K562 (cell line): ENCODE measurements around the gene NDUFAB1. TPM values are rescaled to one million over a fixed set of nuclear protein-coding genes. Genes with fewer than 3 reads are reported as not detected.

Experiments used
- ATAC-seq: fragments of 200-7000 bp; cut with Tn5 transposase; 3 replicates; pipeline ENCODE4 v1.9.1; 2020; ENCODE audit warnings: moderate library complexity
- BruUV-seq: library from RNA; stranded (reverse); fragments of 400-500 nt; replicated peaks from 2 replicates; lab custom pipeline; 2021; lab: Mats Ljungman, UMichigan
- CTCF ChIA-PET: fragments of 300-600 bp; formaldehyde crosslinking; extraction: SDS; loops from one replicate; lab custom pipeline; 2021; ENCODE audit warnings: low intra/inter-chr PET ratio; lab: Yijun Ruan, JAX
- POLR2A ChIA-PET: fragments of 300-600, 350-650 bp; sonication (Branson Sonifier 250); formaldehyde crosslinking; extraction: SDS; loops from one replicate; lab custom pipeline; 2021; ENCODE audit warnings: antibody characterized with exemption, inconsistent platforms; lab: Yijun Ruan, JAX
- DNase-seq, 4 experiments: peaks; one replicate each; pipeline versions ENCODE4 v3.0.0 to v3.0.0-alpha.2; 2011 to 2018; ENCODE audit warnings: low spot score in 3 of 4, mixed read lengths in 3 of 4; ENCODE audit errors: extremely low read depth in 1 of 4
- FAIRE-seq: peaks from 2 replicates; lab custom pipeline; 2011; peaks lifted over from hg19 to GRCh38; lab: Jason Lieb, UNC
- H2AFZ ChIP-seq: 2 replicates; pipeline ENCODE4 v1.6.0; 2011; ENCODE audit warnings: low read depth, low read length, control low read depth, inconsistent platforms
- H3K27ac ChIP-seq: fragments of 200-600 bp; 3 replicates; pipeline ENCODE4 v1.8.0; 2011; ENCODE audit warnings: low read depth, mild to moderate bottlenecking, control low read depth, inconsistent platforms, low read length, moderate library complexity, mixed read lengths; ENCODE audit errors: extremely low read depth
- H3K27me3 ChIP-seq, 2 experiments: fragments of 300-600 bp in 1 of 2; 2 replicates in 1 of 2; 3 replicates in 1 of 2; pipeline versions ENCODE4 v1.6.0 to v1.8.0; 2011; ENCODE audit warnings: inconsistent platforms in 2 of 2, low read length in 2 of 2, mild to moderate bottlenecking in 1 of 2, mixed read lengths in 1 of 2, moderate library complexity in 1 of 2; ENCODE audit not compliant: control insufficient read depth in 2 of 2, insufficient read depth in 2 of 2
- H3K36me3 ChIP-seq: fragments of 300-600 bp; 3 replicates; pipeline ENCODE4 v1.8.0; 2011; ENCODE audit warnings: mild to moderate bottlenecking, low read length, inconsistent platforms; ENCODE audit not compliant: control insufficient read depth, insufficient read depth
- H3K4me1 ChIP-seq, 2 experiments: fragments of 200-600 bp in 1 of 2; replicated peaks in 1 of 2; 2 replicates in 1 of 2; 3 replicates in 1 of 2; pipeline versions ENCODE4 v1.5.1 to v1.8.0; 2011; ENCODE audit warnings: inconsistent platforms in 2 of 2, low read length in 2 of 2, mild to moderate bottlenecking in 1 of 2, mixed read lengths in 1 of 2, moderate library complexity in 1 of 2; ENCODE audit not compliant: control insufficient read depth in 2 of 2, insufficient read depth in 2 of 2
- H3K4me2 ChIP-seq: 2 replicates; pipeline ENCODE4 v1.6.1; 2011; ENCODE audit warnings: low read length, control low read depth, inconsistent platforms, mixed read lengths; ENCODE audit not compliant: insufficient read depth
- H3K4me3 ChIP-seq: fragments of 200-600 bp; sonication (generic), shearing (Covaris generic); 2 replicates; pipeline ENCODE4 v1.5.1; 2016; ENCODE audit warnings: control low read depth, inconsistent platforms
- H3K79me2 ChIP-seq: fragments of 200-600 bp; 3 replicates; pipeline ENCODE4 v1.8.0; 2011; ENCODE audit warnings: low read length, inconsistent platforms; ENCODE audit not compliant: control insufficient read depth, insufficient read depth
- H3K9ac ChIP-seq, 2 experiments: 2 replicates each; pipeline versions ENCODE4 v1.6.0 to v1.6.1; 2011; ENCODE audit warnings: low read depth in 2 of 2, low read length in 2 of 2, control low read depth in 1 of 2, inconsistent platforms in 1 of 2, mild to moderate bottlenecking in 1 of 2, mixed read lengths in 1 of 2; ENCODE audit not compliant: insufficient read depth in 1 of 2
- H3K9me1 ChIP-seq: one replicate; pipeline ENCODE4 v1.6.0; 2011; ENCODE audit warnings: inconsistent platforms, mild to moderate bottlenecking, low read length, moderate library complexity; ENCODE audit not compliant: control insufficient read depth, insufficient read depth
- H3K9me3 ChIP-seq: replicated peaks from 2 replicates; pipeline ENCODE4 v1.5.1; 2011; ENCODE audit warnings: low read depth, low read length, inconsistent platforms; ENCODE audit not compliant: control insufficient read depth, insufficient read depth
- H4K20me1 ChIP-seq: replicated peaks from 2 replicates; pipeline ENCODE4 v1.6.1; 2011; ENCODE audit warnings: low read length, inconsistent platforms, mixed read lengths; ENCODE audit not compliant: control insufficient read depth, insufficient read depth
- ARID4B ChIP-seq: sonication (generic); formaldehyde crosslinking; IDR thresholded peaks from 2 replicates; pipeline ENCODE4 v1.8.0; 2022; ENCODE audit warnings: mild to moderate bottlenecking, missing genetic modification reagents
- KLF1 ChIP-seq: fragments of 450-650 bp; IDR thresholded peaks from 2 replicates; pipeline ENCODE4 v1.6.1; 2016; ENCODE audit warnings: missing genetic modification characterization, missing compliant biosample characterization
- YY1 ChIP-seq, 3 experiments: IDR thresholded peaks; 2 replicates each; pipeline ENCODE4 v1.6.1; 2011; ENCODE audit warnings: low read length in 2 of 3, mild to moderate bottlenecking in 2 of 3, moderate library complexity in 2 of 3, borderline replicate concordance in 1 of 3, control low read depth in 1 of 3, low read depth in 1 of 3; ENCODE audit not compliant: insufficient read depth in 3 of 3, insufficient replicate concordance in 2 of 3, control insufficient read depth in 1 of 3, insufficient read length in 1 of 3; ENCODE audit errors: extremely low read depth in 1 of 3
- ZNF121 ChIP-seq: sonication (generic); formaldehyde crosslinking; conservative IDR thresholded peaks from 2 replicates; pipeline ENCODE4 v1.8.0; 2022; ENCODE audit warnings: missing genetic modification reagents
- WGBS: fragments of 100-300 bp; shearing (Covaris generic); methylation state at CpG from one replicate; pipeline ENCODE4 v1.1.6; 2016; ENCODE audit warnings: low coverage, mixed read lengths; ENCODE audit not compliant: insufficient coverage; ENCODE audit errors: missing lambda C conversion rate; 5-methylcytosine and 5-hydroxymethylcytosine counted together
- in situ Hi-C: fragments of 300-500 bp; cut with MboI; formaldehyde crosslinking; loops from 4 replicates; pipeline ENCODE4 v1.15.0; 2018; ENCODE audit warnings: inconsistent platforms, mixed read lengths
- intact Hi-C: fragments of 100-400 bp; cut with micrococcal nuclease; formaldehyde crosslinking; loops from 2 replicates; pipeline ENCODE4 v1.14.2; 2022
- polyA plus RNA-seq, 8 experiments: library from polyadenylated mRNA; depleted of rRNA in 4 of 8; stranded (reverse) in 5 of 8; unstranded in 3 of 8; fragments of >200 nt; fragmentation: Nextera tagmentation in 2 of 8; fragmentation: Illumina TruSeq in 1 of 8; extraction: Ambion mirVana in 2 of 8; extraction: Trizol in 1 of 8; gene quantifications; 2 replicates each; pipeline versions ENCODE4 v1.2.1 to v1.2.3, GENCODE V29; 2011 to 2014; ENCODE audit warnings: inconsistent platforms in 1 of 8, missing spikeins in 1 of 8
- total RNA-seq, 7 experiments: library from RNA; depleted of rRNA in 6 of 7; stranded (reverse); fragments of >200 nt in 6 of 7; fragmentation: Illumina TruSeq in 2 of 7; extraction: Trizol in 2 of 7; gene quantifications; 2 replicates each; pipeline versions ENCODE4 v1.2.1 to v1.2.3, GENCODE V29; 2011 to 2021; ENCODE audit warnings: low replicate concordance in 1 of 7
- TF ChIP-seq, protein P1 (sequence below): fragments of 250-450 bp; sonication (Bioruptor Pico); IDR thresholded peaks from 2 replicates; pipeline ENCODE4 v1.4.0; 2020; ENCODE audit warnings: borderline replicate concordance
- TF ChIP-seq, protein P2 (sequence below), 2 experiments: fragments of 450-650 bp in 1 of 2; sonication (generic) in 1 of 2; formaldehyde crosslinking in 1 of 2; IDR thresholded peaks in 1 of 2; conservative IDR thresholded peaks in 1 of 2; 2 replicates each; pipeline versions ENCODE4 v1.6.1 to v1.8.1; 2016 to 2023; ENCODE audit warnings: mild to moderate bottlenecking in 2 of 2, moderate library complexity in 2 of 2, inconsistent platforms in 1 of 2, missing genetic modification reagents in 1 of 2

The NDUFAB1 gene
- total and polyA plus RNA-seq, 9 of the 15 experiments (the other 6 are each of a cell fraction or from before 2014, with no cell fraction given) = 123 to 481 (median 238) TPM

DNA sequence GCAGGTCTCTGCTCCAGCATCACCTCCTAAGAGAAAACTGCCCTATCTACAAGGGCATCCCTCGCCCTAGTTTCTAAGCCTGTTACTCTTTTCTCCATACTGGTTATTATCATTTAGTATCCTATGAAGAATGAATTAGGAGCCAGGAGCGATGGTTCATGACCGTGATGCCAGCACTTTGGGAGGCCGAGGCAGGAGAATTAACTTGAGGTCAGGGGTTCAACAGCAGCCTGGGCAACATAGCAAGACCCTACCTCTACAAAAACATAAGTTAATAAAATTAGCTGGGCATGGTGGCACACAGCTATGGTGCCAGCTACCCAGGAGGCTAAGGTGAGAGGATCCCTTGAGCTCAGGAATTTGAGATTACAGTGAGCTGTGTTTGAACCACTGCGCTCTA lies 46.2 kb downstream of the NDUFAB1 start:
- H3K79me2 ChIP-seq = peaks cover 7% of the 10 kb centered on the region; the same call in 2 of the 3 replicates
- BruUV-seq = no TSS peak
- H2AFZ ChIP-seq = no peak overlapping the region
- intact Hi-C loops (loop anchor here (10.0 kb wide), 2 partner anchors 115 to 175 kb away; no protein-coding TSS in a partner anchor), in situ Hi-C loops (no loop called here)
- H3K4me1 ChIP-seq = no peaks in the 10 kb centered on the region
- H3K4me3 ChIP-seq = no peak overlapping the region
- no peak for FAIRE-seq
- H3K9ac ChIP-seq = no peak overlapping the region
- H3K4me2 ChIP-seq = no peak overlapping the region
- CTCF ChIA-PET = no interaction called here
- no peaks in the 10 kb centered on the region for H3K9me1 ChIP-seq
- H3K9me3 ChIP-seq = no peaks in the 10 kb centered on the region
- DNase-seq = no peak
- 93% methylated on average over 4 of the region's 5 CpGs for WGBS
- TF ChIP-seq YY1 (IDR thresholded peaks at IDR 0.05; ENCODE audit: borderline replicate concordance in 1 of 3, control insufficient read depth in 1 of 3, extremely low read depth in 1 of 3, insufficient read depth in 3 of 3, insufficient read length in 1 of 3, insufficient replicate concordance in 2 of 3, low read depth in 1 of 3, low read length in 2 of 3) = no peak
- TF ChIP-seq, protein P1, sequence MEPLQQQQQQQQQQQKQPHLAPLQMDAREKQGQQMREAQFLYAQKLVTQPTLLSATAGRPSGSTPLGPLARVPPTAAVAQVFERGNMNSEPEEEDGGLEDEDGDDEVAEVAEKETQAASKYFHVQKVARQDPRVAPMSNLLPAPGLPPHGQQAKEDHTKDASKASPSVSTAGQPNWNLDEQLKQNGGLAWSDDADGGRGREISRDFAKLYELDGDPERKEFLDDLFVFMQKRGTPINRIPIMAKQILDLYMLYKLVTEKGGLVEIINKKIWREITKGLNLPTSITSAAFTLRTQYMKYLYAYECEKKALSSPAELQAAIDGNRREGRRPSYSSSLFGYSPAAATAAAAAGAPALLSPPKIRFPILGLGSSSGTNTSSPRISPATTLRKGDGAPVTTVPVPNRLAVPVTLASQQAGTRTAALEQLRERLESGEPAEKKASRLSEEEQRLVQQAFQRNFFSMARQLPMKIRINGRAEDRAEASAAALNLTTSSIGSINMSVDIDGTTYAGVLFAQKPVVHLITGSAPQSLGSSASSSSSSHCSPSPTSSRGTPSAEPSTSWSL (CRISPR knock-in tag) = no peak
- TF ChIP-seq ARID4B (CRISPR knock-in tag) = no peak
- peak; percentile 76; the same call in 1 of the 2 replicates for TF ChIP-seq ZNF121 (CRISPR knock-in tag)
- TF ChIP-seq, protein P2, sequence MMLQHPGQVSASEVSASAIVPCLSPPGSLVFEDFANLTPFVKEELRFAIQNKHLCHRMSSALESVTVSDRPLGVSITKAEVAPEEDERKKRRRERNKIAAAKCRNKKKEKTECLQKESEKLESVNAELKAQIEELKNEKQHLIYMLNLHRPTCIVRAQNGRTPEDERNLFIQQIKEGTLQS (IDR thresholded peaks at IDR 0.05) = no peak
- TF ChIP-seq, protein P2 (CRISPR knock-in tag; conservative IDR thresholded peaks at IDR 0.05) = no peak
- TF ChIP-seq KLF1 (tag) = no peak
- TF ChIP-seq, all 486 proteins: peak for 1
- Histone ChIP-seq H3K36me3 (peaks cover 87% of the 10 kb centered on the region), H3K27me3 (no peaks in the 10 kb centered on the region), H3K27ac (no peak overlapping the region), H4K20me1 (no peaks in the 10 kb centered on the region)
- no peak for ATAC-seq
- POLR2A ChIA-PET = interaction anchor here (3.3 kb wide), 1 partner anchor 10 kb away, joined by 15 read pairs; no protein-coding TSS in a partner anchor
